ENCODE data around the gene TYMP.

DNA sequence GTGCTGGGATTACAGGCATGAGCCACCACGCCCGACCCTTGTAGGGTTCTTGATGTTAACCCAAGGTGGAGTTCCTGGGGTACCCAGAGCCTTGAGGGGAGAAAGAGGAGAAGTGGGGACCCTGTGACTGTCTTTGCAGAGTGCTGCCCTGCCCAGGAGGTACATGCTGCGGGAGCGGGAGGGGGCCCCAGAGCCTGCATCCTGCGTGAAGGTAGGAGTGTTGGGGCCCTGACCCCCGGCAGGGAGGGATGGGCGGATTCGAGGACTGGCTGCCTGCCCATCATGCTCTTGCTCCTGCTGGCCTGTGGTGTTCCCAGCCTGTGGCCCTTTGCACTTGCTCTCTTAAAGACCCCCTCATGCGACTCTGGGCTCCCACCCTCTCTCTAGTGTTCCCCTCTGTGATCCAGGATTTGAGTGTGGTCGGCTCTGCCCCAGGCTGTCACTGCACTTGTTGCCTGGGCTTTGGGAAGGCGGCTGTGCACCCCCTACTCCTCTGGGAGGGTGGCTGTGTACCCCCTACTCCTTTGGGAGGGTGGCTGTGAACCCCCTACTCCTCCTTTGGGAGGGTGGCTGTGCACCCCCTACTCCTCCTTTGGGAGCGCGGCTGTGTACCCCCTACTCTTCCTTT is 8.9 kb downstream of the TYMP start:
- TF ChIP-seq, protein P1, sequence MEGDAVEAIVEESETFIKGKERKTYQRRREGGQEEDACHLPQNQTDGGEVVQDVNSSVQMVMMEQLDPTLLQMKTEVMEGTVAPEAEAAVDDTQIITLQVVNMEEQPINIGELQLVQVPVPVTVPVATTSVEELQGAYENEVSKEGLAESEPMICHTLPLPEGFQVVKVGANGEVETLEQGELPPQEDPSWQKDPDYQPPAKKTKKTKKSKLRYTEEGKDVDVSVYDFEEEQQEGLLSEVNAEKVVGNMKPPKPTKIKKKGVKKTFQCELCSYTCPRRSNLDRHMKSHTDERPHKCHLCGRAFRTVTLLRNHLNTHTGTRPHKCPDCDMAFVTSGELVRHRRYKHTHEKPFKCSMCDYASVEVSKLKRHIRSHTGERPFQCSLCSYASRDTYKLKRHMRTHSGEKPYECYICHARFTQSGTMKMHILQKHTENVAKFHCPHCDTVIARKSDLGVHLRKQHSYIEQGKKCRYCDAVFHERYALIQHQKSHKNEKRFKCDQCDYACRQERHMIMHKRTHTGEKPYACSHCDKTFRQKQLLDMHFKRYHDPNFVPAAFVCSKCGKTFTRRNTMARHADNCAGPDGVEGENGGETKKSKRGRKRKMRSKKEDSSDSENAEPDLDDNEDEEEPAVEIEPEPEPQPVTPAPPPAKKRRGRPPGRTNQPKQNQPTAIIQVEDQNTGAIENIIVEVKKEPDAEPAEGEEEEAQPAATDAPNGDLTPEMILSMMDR (IDR thresholded peaks at IDR 0.05; ENCODE audit: poor library complexity): no peak
- no peak for TF ChIP-seq EZH2phosphoT487 (IDR thresholded peaks at IDR 0.05; ENCODE audit: low read depth, severe bottlenecking, unreplicated experiment)

Data from hepatocyte (in vitro differentiated cells).